ENCODE measurements around the gene HBP1.
A peak's percentile ranks its signal among the peaks of the same experiment; 100 is the strongest.
"Not testable (repeated sequence)": the region's sequence is repeated elsewhere in the genome, so short reads cannot be mapped to it uniquely, and the experiment has no call there.

HBP1 gene

GRCh38 chr7:107168233-107169119 lies at the start of gene HBP1:
HBP1 (plus strand) TSS chr7:107169003; CDS start chr7:107179894, 10,891 bp downstream.
- peak; percentile 95 for DNase-seq (ENCODE audit: low spot score)

GRCh38 chr7:107119376-107120105 lies 49.3 kb upstream of the HBP1 start:
- DNase-seq (ENCODE audit: low spot score): no peak

GRCh38 chr7:107122486-107122911 lies 46.3 kb upstream of the HBP1 start:
- no peak for DNase-seq (ENCODE audit: low spot score)

GRCh38 chr7:107123392-107123791 lies 45.4 kb upstream of the HBP1 start:
- no peak for DNase-seq (ENCODE audit: low spot score)

GRCh38 chr7:107125475-107125874 lies 43.3 kb upstream of the HBP1 start:
- DNase-seq (ENCODE audit: low spot score): no peak

GRCh38 chr7:107128217-107128616 lies 40.6 kb upstream of the HBP1 start:
- DNase-seq (ENCODE audit: low spot score): no peak

- DNase-seq (ENCODE audit: low spot score): no peak
These were observed 40.1 kb upstream of the HBP1 start for GRCh38 chr7:107128748-107129147.

- DNase-seq (ENCODE audit: low spot score): peak; percentile 6
These were observed 38.1 kb upstream of the HBP1 start for GRCh38 chr7:107130487-107131220.

- DNase-seq (ENCODE audit: low spot score): no peak
These were observed 35.4 kb upstream of the HBP1 start for GRCh38 chr7:107133396-107133795.

- DNase-seq (ENCODE audit: low spot score): no peak
These were observed 29.9 kb upstream of the HBP1 start for GRCh38 chr7:107138696-107139420.

- DNase-seq (ENCODE audit: low spot score): not testable (repeated sequence)
These were observed 24.9 kb upstream of the HBP1 start for GRCh38 chr7:107143875-107144274.

GRCh38 chr7:107145067-107145838 lies 23.6 kb upstream of the HBP1 start:
- no peak for DNase-seq (ENCODE audit: low spot score)

- DNase-seq (ENCODE audit: low spot score): no peak
These were observed 21.1 kb upstream of the HBP1 start for GRCh38 chr7:107147464-107148393.

- no peak for DNase-seq (ENCODE audit: low spot score)
These were observed 20.1 kb upstream of the HBP1 start for GRCh38 chr7:107148721-107149120.

- no peak for DNase-seq (ENCODE audit: low spot score)
These were observed 18.9 kb upstream of the HBP1 start for GRCh38 chr7:107149863-107150262.

GRCh38 chr7:107150375-107151073 lies 18.3 kb upstream of the HBP1 start:
- no peak for DNase-seq (ENCODE audit: low spot score)

GRCh38 chr7:107151538-107151937 lies 17.3 kb upstream of the HBP1 start:
- DNase-seq (ENCODE audit: low spot score): no peak

- DNase-seq (ENCODE audit: low spot score): no peak
These were observed 16.8 kb upstream of the HBP1 start for GRCh38 chr7:107152011-107152410.

GRCh38 chr7:107154826-107155225 lies 14.0 kb upstream of the HBP1 start:
- no peak for DNase-seq (ENCODE audit: low spot score)

Measured in HuH-7.5 (cell line).